Measurements from ENCODE around the gene ITGB3. TPM values are rescaled to one million over a fixed set of nuclear protein-coding genes. Genes with fewer than 3 reads are reported as not detected.
A peak's percentile ranks its signal among the peaks of the same experiment; 100 is the strongest.

ITGB3 gene
- total RNA-seq, 1 donor: 79.9 TPM

- DNase-seq (ENCODE audit: low read depth): no peak
- no peak overlapping the region for H3K4me3 ChIP-seq (ENCODE audit: low read depth, low read length)
- TF ChIP-seq, protein P1, sequence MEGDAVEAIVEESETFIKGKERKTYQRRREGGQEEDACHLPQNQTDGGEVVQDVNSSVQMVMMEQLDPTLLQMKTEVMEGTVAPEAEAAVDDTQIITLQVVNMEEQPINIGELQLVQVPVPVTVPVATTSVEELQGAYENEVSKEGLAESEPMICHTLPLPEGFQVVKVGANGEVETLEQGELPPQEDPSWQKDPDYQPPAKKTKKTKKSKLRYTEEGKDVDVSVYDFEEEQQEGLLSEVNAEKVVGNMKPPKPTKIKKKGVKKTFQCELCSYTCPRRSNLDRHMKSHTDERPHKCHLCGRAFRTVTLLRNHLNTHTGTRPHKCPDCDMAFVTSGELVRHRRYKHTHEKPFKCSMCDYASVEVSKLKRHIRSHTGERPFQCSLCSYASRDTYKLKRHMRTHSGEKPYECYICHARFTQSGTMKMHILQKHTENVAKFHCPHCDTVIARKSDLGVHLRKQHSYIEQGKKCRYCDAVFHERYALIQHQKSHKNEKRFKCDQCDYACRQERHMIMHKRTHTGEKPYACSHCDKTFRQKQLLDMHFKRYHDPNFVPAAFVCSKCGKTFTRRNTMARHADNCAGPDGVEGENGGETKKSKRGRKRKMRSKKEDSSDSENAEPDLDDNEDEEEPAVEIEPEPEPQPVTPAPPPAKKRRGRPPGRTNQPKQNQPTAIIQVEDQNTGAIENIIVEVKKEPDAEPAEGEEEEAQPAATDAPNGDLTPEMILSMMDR (IDR thresholded peaks at IDR 0.05; ENCODE audit: insufficient read depth, low read depth, low read length): no peak
Observed at GRCh38 chr17:47301831-47302230, 48.2 kb downstream of the ITGB3 start.

GRCh38 chr17:47304186-47304585 is 50.6 kb downstream of the ITGB3 start:
- DNase-seq (ENCODE audit: low read depth): no peak
- no peak overlapping the region for H3K4me3 ChIP-seq (ENCODE audit: low read depth, low read length)
- TF ChIP-seq, protein P1 (IDR thresholded peaks at IDR 0.05; ENCODE audit: insufficient read depth, low read depth, low read length): no peak

DNA sequence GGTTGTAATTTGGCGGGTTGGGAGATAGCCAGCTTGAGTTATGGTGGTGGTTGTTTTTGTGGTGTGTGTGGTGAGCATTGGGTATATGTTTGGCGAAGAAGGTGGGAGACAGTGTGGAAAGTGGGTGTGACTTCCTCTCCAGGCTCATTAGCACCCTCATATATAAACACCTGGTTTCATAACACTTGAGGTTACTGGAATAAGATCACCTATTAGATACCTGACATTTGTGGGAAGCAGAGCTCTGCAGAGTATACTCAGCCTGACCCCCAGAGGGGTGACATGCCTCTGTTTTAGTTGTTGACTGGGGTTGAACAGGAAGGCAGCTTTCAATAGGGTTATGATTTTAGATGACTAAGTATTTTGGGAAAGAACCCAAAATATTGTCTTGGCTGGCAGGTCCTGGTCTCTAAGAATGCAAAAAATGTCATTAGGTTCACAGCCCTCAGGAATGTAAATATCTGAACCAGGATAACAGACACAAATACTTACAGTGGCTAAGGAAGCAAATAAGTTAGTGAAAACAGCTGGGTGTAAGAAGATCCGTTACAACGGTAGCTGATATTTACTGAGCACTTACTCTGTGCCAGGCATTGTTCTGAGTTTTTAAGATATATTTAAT is 51.8 kb downstream of the ITGB3 start:
- TF ChIP-seq, protein P1 (IDR thresholded peaks at IDR 0.05; ENCODE audit: insufficient read depth, low read depth, low read length): no peak
- no peak overlapping the region for H3K4me3 ChIP-seq (ENCODE audit: low read depth, low read length)
- DNase-seq (ENCODE audit: low read depth): peak; percentile 86

GRCh38 chr17:47310186-47310733 is 56.6 kb downstream of the ITGB3 start:
- DNase-seq (ENCODE audit: low read depth): no peak
- no peak overlapping the region for H3K4me3 ChIP-seq (ENCODE audit: low read depth, low read length)

GRCh38 chr17:47311420-47311819 is 57.8 kb downstream of the ITGB3 start:
- TF ChIP-seq, protein P1 (IDR thresholded peaks at IDR 0.05; ENCODE audit: insufficient read depth, low read depth, low read length): no peak
- DNase-seq (ENCODE audit: low read depth): no peak
- H3K4me3 ChIP-seq (ENCODE audit: low read depth, low read length): no peak overlapping the region

More at GRCh38 chr17:47310186-47310733, 56.6 kb downstream of the ITGB3 start:
- TF ChIP-seq, protein P1 (IDR thresholded peaks at IDR 0.05; ENCODE audit: insufficient read depth, low read depth, low read length): no peak

GRCh38 chr17:47315451-47316266 is 62.0 kb downstream of the ITGB3 start:
- H3K4me3 ChIP-seq (ENCODE audit: low read depth, low read length): no peak overlapping the region
- TF ChIP-seq, protein P1 (IDR thresholded peaks at IDR 0.05; ENCODE audit: insufficient read depth, low read depth, low read length): peak; percentile 81
- peak; percentile 91 for DNase-seq (ENCODE audit: low read depth)

Data from fibroblast of villous mesenchyme (primary cell).